Measurements from ENCODE around the gene KRTAP11-1. TPM values are rescaled to one million over a fixed set of nuclear protein-coding genes. Genes with fewer than 3 reads are reported as not detected.

Gene KRTAP11-1
- total and polyA plus RNA-seq, 2 donors from 2014 or later = not detected

DNA sequence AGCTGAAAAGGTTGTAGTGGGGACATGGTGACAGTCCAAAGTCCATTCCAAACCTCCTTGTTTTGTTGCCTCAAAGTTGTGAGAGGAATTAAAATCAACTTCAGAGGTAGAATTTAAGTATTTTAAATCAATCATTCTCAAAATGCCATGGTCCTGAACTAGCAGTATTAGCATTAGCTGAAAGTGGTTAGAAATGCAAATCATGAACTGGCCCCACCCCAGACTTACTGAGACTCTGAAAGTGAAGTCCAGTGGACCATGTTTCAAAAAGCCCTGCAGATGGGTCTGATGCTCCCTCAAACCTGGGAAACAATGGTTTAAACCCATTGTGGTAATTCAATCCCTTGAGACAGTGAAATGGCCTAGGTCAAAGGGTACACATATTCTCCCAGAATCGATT, 36.2 kb upstream of the KRTAP11-1 start:
- Histone ChIP-seq H3K9ac (ENCODE audit: low read length in 3 of 3) (no peak overlapping the region), H3K36me3 (ENCODE audit: control insufficient read depth in 2 of 3, insufficient read depth in 3 of 3, low read length in 3 of 3) (no peaks in the 10 kb centered on the region), H3K4me1 (ENCODE audit: control insufficient read depth in 2 of 3, insufficient read depth in 2 of 3, low read depth in 1 of 3, low read length in 3 of 3) (no peaks in the 10 kb centered on the region), H3K27me3 (ENCODE audit: control insufficient read depth, insufficient read depth, low read length) (no peaks in the 10 kb centered on the region), H3K9me3 (ENCODE audit: control insufficient read depth in 2 of 3, insufficient read depth in 1 of 3, low read length in 3 of 3) (no peaks in the 10 kb centered on the region), H3K27ac (ENCODE audit: low read depth in 2 of 2, low read length in 2 of 2) (no peak overlapping the region), H3K4me3 (ENCODE audit: low read length in 3 of 3) (no peak overlapping the region)
- intact Hi-C loops (cut with DNase I) = no loop called here
- TF ChIP-seq, protein P1, sequence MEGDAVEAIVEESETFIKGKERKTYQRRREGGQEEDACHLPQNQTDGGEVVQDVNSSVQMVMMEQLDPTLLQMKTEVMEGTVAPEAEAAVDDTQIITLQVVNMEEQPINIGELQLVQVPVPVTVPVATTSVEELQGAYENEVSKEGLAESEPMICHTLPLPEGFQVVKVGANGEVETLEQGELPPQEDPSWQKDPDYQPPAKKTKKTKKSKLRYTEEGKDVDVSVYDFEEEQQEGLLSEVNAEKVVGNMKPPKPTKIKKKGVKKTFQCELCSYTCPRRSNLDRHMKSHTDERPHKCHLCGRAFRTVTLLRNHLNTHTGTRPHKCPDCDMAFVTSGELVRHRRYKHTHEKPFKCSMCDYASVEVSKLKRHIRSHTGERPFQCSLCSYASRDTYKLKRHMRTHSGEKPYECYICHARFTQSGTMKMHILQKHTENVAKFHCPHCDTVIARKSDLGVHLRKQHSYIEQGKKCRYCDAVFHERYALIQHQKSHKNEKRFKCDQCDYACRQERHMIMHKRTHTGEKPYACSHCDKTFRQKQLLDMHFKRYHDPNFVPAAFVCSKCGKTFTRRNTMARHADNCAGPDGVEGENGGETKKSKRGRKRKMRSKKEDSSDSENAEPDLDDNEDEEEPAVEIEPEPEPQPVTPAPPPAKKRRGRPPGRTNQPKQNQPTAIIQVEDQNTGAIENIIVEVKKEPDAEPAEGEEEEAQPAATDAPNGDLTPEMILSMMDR (IDR thresholded peaks at IDR 0.05; ENCODE audit: borderline replicate concordance, extremely low read depth, insufficient read depth) = no peak
- no peak for DNase-seq
- no peak for FAIRE-seq

DNA sequence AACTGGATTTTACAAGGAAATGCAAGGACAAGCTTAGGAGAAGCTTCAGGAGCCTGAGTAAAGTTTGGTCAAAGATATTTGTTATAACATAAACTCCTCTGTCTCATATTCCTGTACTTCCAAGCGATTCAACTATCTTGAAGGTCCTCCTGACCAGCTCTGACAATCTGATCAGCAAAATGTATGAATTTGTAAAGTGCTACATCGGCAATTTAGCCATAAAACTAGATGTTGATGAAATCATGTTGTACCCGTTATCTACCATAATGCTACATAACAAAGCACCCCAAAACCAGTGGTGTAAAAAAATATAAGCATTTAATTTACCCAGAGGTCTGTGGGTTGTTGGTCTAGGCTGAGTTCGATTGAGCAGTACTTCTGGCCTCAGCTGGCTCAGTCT, 19.5 kb upstream of the KRTAP11-1 start:
- H3K36me3 ChIP-seq (ENCODE audit: control insufficient read depth in 2 of 3, insufficient read depth in 3 of 3, low read length in 3 of 3) = no peaks in the 10 kb centered on the region
- TF ChIP-seq, protein P1 (IDR thresholded peaks at IDR 0.05; ENCODE audit: borderline replicate concordance, extremely low read depth, insufficient read depth) = no peak
- no peaks in the 10 kb centered on the region for H3K4me1 ChIP-seq (ENCODE audit: control insufficient read depth in 2 of 3, insufficient read depth in 2 of 3, low read depth in 1 of 3, low read length in 3 of 3)
- no peak overlapping the region for H3K9ac ChIP-seq (ENCODE audit: low read length in 3 of 3)
- H3K4me3 ChIP-seq (ENCODE audit: low read length in 3 of 3) = no peak overlapping the region
- FAIRE-seq (no peak), DNase-seq (no peak)
- H3K27me3 ChIP-seq (ENCODE audit: control insufficient read depth, insufficient read depth, low read length) = no peaks in the 10 kb centered on the region
- peaks cover 0 to 2% (median 0%) of the 10 kb centered on the region in 3 donors for H3K9me3 ChIP-seq (ENCODE audit: control insufficient read depth in 2 of 3, insufficient read depth in 1 of 3, low read length in 3 of 3)
- H3K27ac ChIP-seq (ENCODE audit: low read depth in 2 of 2, low read length in 2 of 2) = no peak overlapping the region
- intact Hi-C loops (cut with DNase I) = no loop called here

DNA sequence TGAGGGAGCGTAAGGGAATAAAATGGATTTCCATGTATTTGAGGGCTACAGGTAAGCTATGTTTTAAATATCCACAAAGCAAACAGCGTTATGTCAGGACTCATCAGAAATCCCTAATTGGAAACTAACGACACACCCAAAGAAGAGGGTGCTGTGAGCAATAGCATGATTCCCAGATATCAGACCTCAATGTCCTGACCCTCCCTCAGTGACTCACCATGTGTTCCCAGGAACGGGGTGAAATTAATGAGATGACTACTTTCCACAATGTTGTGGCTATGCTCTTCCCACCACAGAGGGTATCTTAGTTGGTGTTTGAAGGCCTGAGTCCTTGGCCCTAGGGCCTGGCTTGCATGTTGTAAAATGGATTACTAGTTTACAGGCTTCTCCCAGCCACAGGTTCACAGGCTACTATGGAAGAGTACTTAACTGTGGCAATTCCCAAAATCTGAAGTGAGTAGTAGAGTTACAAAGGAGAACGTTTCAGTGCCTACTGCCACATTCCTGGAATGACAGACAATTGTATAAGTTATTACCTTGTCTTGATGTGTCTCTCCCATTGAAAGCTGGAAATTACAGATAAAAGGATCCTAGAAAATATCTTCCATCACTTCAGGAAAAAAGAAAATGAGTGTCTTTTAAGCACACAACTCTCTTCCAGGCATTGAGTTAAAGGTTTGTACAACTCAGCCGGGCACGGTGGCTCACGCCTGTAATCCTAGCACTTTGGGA, 1.7 kb upstream of the KRTAP11-1 start:
- Histone ChIP-seq H3K36me3 (ENCODE audit: control insufficient read depth in 2 of 3, insufficient read depth in 3 of 3, low read length in 3 of 3) (no peaks in the 10 kb centered on the region), H3K9ac (ENCODE audit: low read length in 3 of 3) (no peak overlapping the region), H3K27me3 (ENCODE audit: control insufficient read depth, insufficient read depth, low read length) (no peaks in the 10 kb centered on the region), H3K4me1 (ENCODE audit: control insufficient read depth in 2 of 3, insufficient read depth in 2 of 3, low read depth in 1 of 3, low read length in 3 of 3) (no peaks in the 10 kb centered on the region), H3K4me3 (ENCODE audit: low read length in 3 of 3) (no peak overlapping the region), H3K27ac (ENCODE audit: low read depth in 2 of 2, low read length in 2 of 2) (no peak overlapping the region), H3K9me3 (ENCODE audit: control insufficient read depth in 2 of 3, insufficient read depth in 1 of 3, low read length in 3 of 3) (no peaks in the 10 kb centered on the region)
- intact Hi-C loops (cut with DNase I) = no loop called here
- TF ChIP-seq, protein P1 (IDR thresholded peaks at IDR 0.05; ENCODE audit: borderline replicate concordance, extremely low read depth, insufficient read depth) = no peak
- DNase-seq (no peak), FAIRE-seq (no peak)

Data from kidney (tissue), 14 donors.